ENCODE data around the gene FAR2.

DNA sequence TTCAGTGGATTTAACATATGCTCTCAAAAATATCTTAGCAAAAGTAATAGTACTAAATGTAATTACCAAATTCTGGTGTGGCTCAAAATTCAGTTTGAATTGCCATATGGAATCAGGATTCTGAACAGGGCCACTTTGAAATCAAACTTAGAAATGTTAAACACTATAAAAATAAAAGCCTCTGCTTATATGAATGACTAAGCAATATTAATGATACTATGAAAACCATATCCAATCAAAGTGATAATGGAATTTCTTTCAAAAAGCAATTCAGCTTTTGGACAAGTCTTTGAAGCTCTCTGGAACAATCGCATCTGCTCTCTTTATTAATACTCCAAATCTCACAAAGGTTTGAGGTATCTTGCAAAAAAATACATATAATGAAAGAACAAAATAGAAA lies 180.3 kb downstream of the FAR2 start:
- TF ChIP-seq, protein P1, sequence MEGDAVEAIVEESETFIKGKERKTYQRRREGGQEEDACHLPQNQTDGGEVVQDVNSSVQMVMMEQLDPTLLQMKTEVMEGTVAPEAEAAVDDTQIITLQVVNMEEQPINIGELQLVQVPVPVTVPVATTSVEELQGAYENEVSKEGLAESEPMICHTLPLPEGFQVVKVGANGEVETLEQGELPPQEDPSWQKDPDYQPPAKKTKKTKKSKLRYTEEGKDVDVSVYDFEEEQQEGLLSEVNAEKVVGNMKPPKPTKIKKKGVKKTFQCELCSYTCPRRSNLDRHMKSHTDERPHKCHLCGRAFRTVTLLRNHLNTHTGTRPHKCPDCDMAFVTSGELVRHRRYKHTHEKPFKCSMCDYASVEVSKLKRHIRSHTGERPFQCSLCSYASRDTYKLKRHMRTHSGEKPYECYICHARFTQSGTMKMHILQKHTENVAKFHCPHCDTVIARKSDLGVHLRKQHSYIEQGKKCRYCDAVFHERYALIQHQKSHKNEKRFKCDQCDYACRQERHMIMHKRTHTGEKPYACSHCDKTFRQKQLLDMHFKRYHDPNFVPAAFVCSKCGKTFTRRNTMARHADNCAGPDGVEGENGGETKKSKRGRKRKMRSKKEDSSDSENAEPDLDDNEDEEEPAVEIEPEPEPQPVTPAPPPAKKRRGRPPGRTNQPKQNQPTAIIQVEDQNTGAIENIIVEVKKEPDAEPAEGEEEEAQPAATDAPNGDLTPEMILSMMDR (conservative IDR thresholded peaks at IDR 0.05; ENCODE audit: low read depth, low read length), result no peak
- TF ChIP-seq EZH2 (IDR thresholded peaks at IDR 0.05; ENCODE audit: borderline replicate concordance, low read depth, low read length, poor library complexity, severe bottlenecking), result no peak
